Esophagus muscularis mucosa (tissue), 4 donors: ENCODE results near the gene TEX29. TPM values are rescaled to one million over a fixed set of nuclear protein-coding genes. Genes with fewer than 3 reads are reported as not detected.

Source experiments
- DNase-seq: peaks from one replicate; pipeline ENCODE4 v3.0.0-alpha.2; 2017; ENCODE audit errors: extremely low spot score
- H3K27ac ChIP-seq, 4 donors: fragments of 200-600 bp; sonication (generic); replicated peaks in 1 of 4; 1 replicate in 3 of 4; 2 replicates in 1 of 4; pipeline ENCODE4 v1.5.1; 2016 to 2019; ENCODE audit warnings: mild to moderate bottlenecking in 1 of 4
- H3K27me3 ChIP-seq, 4 donors: fragments of 200-600 bp; sonication (generic); one replicate each; pipeline versions ENCODE4 v1.5.1 to v1.6.0; 2016 to 2019
- H3K36me3 ChIP-seq, 4 donors: fragments of 200-600 bp; sonication (generic); one replicate each; pipeline ENCODE4 v1.5.1; 2016 to 2019
- H3K4me1 ChIP-seq, 4 donors: fragments of 200-600 bp; sonication (generic); one replicate each; pipeline ENCODE4 v1.5.1; 2016 to 2019
- H3K4me3 ChIP-seq, 4 donors: fragments of 200-600 bp; sonication (generic); 1 replicate in 2 of 4; 2 replicates in 2 of 4; pipeline ENCODE4 v1.5.1; 2016 to 2019; ENCODE audit warnings: mild to moderate bottlenecking in 4 of 4, moderate library complexity in 1 of 4
- H3K9me3 ChIP-seq, 4 donors: fragments of 200-600 bp; sonication (generic); 1 replicate in 3 of 4; 2 replicates in 1 of 4; pipeline ENCODE4 v1.5.1; 2016 to 2019
- EP300 ChIP-seq: sonication (generic); formaldehyde crosslinking; IDR thresholded peaks from one replicate; pipeline ENCODE4 v1.6.1; 2017; ENCODE audit warnings: antibody characterized with exemption
- POLR2A ChIP-seq: fragments of 450-650 bp; IDR thresholded peaks from one replicate; pipeline ENCODE4 v1.6.1; 2017; ENCODE audit warnings: antibody characterized with exemption, moderate library complexity, mild to moderate bottlenecking, low read depth
- POLR2AphosphoS5 ChIP-seq, 2 donors: sonication (generic); formaldehyde crosslinking; IDR thresholded peaks; one replicate each; pipeline ENCODE4 v1.6.1; 2017; ENCODE audit warnings: antibody characterized with exemption in 2 of 2
- WGBS: methylation state at CpG from one replicate; pipeline ENCODE4 v1.1.5; 2018; 5-methylcytosine and 5-hydroxymethylcytosine counted together
- intact Hi-C: fragments of 100-400 bp; cut with DNase I; formaldehyde crosslinking; loops from one replicate; pipeline ENCODE4 v1.15.1; 2023
- total RNA-seq, 4 donors: library from RNA; depleted of rRNA; stranded (reverse); fragments of >200 nt; gene quantifications; one replicate each; pipeline versions ENCODE4 v1.1.0 to v1.2.1, GENCODE V29; 2016
- TF ChIP-seq, protein P1 (sequence below), 3 experiments: fragments of 200-600 bp in 2 of 3; fragments of 450-650 bp in 1 of 3; sonication (generic) in 2 of 3; IDR thresholded peaks; one replicate each; pipeline ENCODE4 v1.5.1; 2017 to 2019; ENCODE audit warnings: antibody characterized with exemption in 3 of 3, mild to moderate bottlenecking in 2 of 3, moderate library complexity in 1 of 3

The TEX29 gene
- total RNA-seq, 4 donors from 2014 or later = 0.83 to 0.99 TPM; not detected in 2

DNA sequence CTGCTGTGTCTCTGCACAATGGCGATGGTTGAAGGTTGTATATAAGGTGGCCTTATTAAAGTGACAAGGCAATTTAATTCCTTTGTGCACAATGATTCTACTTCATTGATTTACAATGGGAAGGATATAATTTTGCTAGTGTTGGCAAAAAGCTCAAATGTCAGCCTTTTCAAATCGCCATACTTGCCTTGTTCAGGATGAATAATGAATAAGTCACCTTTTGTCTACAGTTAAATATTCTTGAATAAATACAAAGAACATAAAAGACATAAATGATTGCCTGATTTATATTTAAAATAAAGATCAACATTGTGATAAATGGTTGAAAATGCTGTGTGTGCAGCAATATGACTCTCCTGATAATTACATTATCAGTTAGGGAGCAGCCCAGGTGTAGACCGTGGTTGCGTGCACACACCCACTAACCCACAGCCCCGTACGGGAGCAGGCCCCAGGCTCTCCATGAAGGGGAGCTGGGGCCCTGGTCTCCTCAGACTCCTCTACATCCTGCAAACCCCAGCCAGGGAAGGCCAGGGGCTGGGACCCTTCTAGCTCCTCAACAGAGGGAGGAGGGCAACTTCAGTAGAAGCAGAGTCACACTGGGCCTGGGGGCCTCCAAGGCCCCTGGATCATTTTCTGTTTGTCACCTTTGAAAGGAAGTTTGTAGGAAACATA lies 64.9 kb downstream of the TEX29 start:
- 73% methylated on average over 6 of the region's 6 CpGs for WGBS
- peaks cover 0 to 43% (median 0%) of the 10 kb centered on the region in 4 donors for H3K27me3 ChIP-seq
- no peaks in the 10 kb centered on the region for H3K9me3 ChIP-seq
- intact Hi-C loops = no loop called here
- H3K27ac ChIP-seq = no peak overlapping the region
- H3K4me3 ChIP-seq = no peak overlapping the region
- no peaks in the 10 kb centered on the region for H3K36me3 ChIP-seq
- no peak for TF ChIP-seq EP300
- TF ChIP-seq POLR2A = no peak
- TF ChIP-seq, protein P1, sequence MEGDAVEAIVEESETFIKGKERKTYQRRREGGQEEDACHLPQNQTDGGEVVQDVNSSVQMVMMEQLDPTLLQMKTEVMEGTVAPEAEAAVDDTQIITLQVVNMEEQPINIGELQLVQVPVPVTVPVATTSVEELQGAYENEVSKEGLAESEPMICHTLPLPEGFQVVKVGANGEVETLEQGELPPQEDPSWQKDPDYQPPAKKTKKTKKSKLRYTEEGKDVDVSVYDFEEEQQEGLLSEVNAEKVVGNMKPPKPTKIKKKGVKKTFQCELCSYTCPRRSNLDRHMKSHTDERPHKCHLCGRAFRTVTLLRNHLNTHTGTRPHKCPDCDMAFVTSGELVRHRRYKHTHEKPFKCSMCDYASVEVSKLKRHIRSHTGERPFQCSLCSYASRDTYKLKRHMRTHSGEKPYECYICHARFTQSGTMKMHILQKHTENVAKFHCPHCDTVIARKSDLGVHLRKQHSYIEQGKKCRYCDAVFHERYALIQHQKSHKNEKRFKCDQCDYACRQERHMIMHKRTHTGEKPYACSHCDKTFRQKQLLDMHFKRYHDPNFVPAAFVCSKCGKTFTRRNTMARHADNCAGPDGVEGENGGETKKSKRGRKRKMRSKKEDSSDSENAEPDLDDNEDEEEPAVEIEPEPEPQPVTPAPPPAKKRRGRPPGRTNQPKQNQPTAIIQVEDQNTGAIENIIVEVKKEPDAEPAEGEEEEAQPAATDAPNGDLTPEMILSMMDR (IDR thresholded peaks at IDR 0.05) = no peak
- TF ChIP-seq POLR2AphosphoS5 (IDR thresholded peaks at IDR 0.05) = no peak
- H3K4me1 ChIP-seq = no peaks in the 10 kb centered on the region
- no peak for DNase-seq

DNA sequence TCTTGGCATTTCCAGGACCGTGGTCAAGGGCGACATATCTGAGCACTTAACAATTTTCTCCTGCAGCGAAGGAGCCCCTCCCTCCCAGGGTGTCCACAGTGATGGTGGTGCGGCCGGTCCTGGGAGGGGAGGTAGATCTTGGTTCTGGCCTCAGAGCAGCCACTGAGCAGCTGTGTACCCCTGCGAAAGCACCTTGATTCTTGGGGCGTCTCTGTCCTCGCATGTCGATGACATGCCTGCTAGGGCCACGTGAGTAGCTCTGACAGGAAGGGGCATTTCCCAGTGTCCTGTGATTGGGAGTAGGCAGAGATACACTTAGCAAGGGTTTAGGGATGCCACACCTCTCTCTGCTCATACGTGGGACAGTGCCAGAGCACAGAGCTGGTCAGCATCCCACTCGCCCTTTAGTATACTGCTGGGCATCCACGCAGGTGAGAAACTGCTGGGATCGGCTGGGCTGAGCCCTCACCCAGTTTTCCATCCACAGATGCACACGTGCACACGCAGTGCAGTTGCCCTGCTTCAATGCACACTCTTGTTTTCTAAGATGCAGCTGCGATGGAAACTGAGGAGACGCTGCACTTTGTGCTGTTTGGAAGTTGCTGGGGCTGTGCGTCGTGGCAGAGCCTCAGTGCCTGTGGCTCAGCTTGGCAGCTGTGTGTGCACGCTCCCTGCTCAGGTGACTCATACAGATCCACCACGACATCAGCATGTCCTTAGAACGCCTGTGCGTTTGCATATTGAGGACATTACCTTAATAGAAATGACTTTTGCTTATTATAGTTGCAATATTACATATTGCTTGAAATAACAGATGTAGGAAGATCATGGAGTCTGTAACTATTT lies 66.8 kb downstream of the TEX29 start:
- intact Hi-C loops = no loop called here
- no peak for TF ChIP-seq POLR2A
- TF ChIP-seq EP300 = no peak
- TF ChIP-seq, protein P1 (IDR thresholded peaks at IDR 0.05) = no peak
- no peak for TF ChIP-seq POLR2AphosphoS5 (IDR thresholded peaks at IDR 0.05)

DNA sequence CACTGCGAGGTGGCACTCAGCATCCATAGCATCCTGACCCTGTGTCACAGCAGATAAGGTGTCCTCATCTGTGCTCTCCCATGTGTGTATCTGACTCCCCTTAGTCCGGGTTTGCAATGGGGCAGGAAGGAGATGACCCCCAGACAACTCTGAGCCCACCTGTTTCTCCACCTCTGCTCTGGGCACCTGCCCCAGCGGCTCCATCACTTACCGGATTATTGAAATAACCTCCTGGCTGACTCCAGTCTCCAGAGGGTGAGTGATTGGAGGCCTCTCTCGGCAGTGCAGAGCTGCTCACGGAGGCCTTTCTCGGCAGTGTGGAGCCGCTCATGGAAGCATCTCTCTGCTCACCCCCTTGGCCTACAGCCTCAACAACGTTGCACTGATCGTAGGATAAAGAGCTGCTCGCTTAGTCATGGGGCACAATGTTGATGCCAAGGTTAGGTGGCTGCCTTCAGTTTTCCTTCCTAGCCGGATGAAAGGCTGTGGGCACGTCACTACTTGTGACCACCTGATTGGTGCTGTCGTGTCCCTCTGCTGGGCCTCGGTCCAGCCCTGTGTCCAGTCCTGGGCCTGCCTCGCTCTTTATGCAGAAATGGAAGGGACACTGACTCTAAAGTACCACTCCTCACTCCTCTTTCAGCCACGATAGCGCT lies 67.6 kb downstream of the TEX29 start:
- Histone ChIP-seq H3K27me3 (peaks cover 0 to 25% (median 0%) of the 10 kb centered on the region in 4 donors), H3K27ac (no peak overlapping the region), H3K9me3 (no peaks in the 10 kb centered on the region), H3K4me3 (no peak overlapping the region), H3K4me1 (no peaks in the 10 kb centered on the region), H3K36me3 (no peaks in the 10 kb centered on the region)
- no peak for DNase-seq
- 83% methylated on average over 14 of the region's 18 CpGs for WGBS
- intact Hi-C loops = no loop called here
- TF ChIP-seq EP300 (no peak), POLR2A (no peak), POLR2AphosphoS5 (IDR thresholded peaks at IDR 0.05) (no peak)
- TF ChIP-seq, protein P1 (IDR thresholded peaks at IDR 0.05) = no peak

More for the DNA sequence above, 66.8 kb downstream of the TEX29 start:
- Histone ChIP-seq H3K4me1 (no peaks in the 10 kb centered on the region), H3K4me3 (no peak overlapping the region), H3K9me3 (no peaks in the 10 kb centered on the region), H3K27ac (no peak overlapping the region), H3K36me3 (no peaks in the 10 kb centered on the region), H3K27me3 (peaks cover 0 to 31% (median 0%) of the 10 kb centered on the region in 4 donors)
- 89% methylated on average over 18 of the region's 24 CpGs for WGBS
- DNase-seq = no peak

GRCh38 chr13:111388851-111389500 lies 68.5 kb downstream of the TEX29 start:
- Histone ChIP-seq H3K9me3 (no peaks in the 10 kb centered on the region), H3K27me3 (peaks cover 0 to 22% (median 0%) of the 10 kb centered on the region in 4 donors), H3K27ac (no peak overlapping the region), H3K4me1 (no peaks in the 10 kb centered on the region), H3K4me3 (no peak overlapping the region), H3K36me3 (no peaks in the 10 kb centered on the region)
- DNase-seq = no peak
- TF ChIP-seq POLR2AphosphoS5 (IDR thresholded peaks at IDR 0.05) (no peak), EP300 (no peak), POLR2A (no peak)
- TF ChIP-seq, protein P1 (IDR thresholded peaks at IDR 0.05) = no peak
- intact Hi-C loops = no loop called here
- WGBS = 84% methylated on average over 13 of the region's 19 CpGs
